OCI-LY7 (cell line): Measurements from ENCODE around the gene ADAMTS17. TPM values are rescaled to one million over a fixed set of nuclear protein-coding genes. Genes with fewer than 3 reads are reported as not detected.

Experiments
- BruUV-seq: library from RNA; stranded (reverse); fragments of 400-500 nt; replicated peaks from 2 replicates; lab custom pipeline; 2021; lab: Mats Ljungman, UMichigan
- CTCF ChIA-PET: fragments of 300-600 bp; sonication (Branson Sonifier 250); formaldehyde crosslinking; loops from one replicate; lab custom pipeline; 2022; ENCODE audit warnings: antibody characterized with exemption; ENCODE audit not compliant: unreplicated experiment; lab: Charles Lee
- POLR2A ChIA-PET: fragments of 300-600 bp; sonication (Branson Sonifier 250); formaldehyde crosslinking; loops from one replicate; lab custom pipeline; 2022; ENCODE audit warnings: antibody characterized with exemption; lab: Charles Lee
- DNase-seq: peaks from one replicate; pipeline ENCODE4 v3.0.0-alpha.2; 2015; ENCODE audit warnings: low spot score
- H2AFZ ChIP-seq: fragments of 200-600 bp; sonication (generic), shearing (Covaris generic); 2 replicates; pipeline ENCODE4 v1.6.1; 2014; ENCODE audit warnings: mild to moderate bottlenecking, antibody characterized with exemption, low read length, moderate library complexity
- H3K27ac ChIP-seq: fragments of 200-600 bp; sonication (generic); 2 replicates; pipeline ENCODE4 v1.5.1; 2014; ENCODE audit warnings: mixed run types, low read depth, mild to moderate bottlenecking, moderate library complexity, low read length, inconsistent platforms; ENCODE audit not compliant: poor library complexity, severe bottlenecking
- H3K36me3 ChIP-seq: fragments of 200-600 bp; sonication (generic); 2 replicates; pipeline ENCODE4 v1.6.1; 2014; ENCODE audit warnings: mild to moderate bottlenecking, antibody characterized with exemption, low read length, moderate library complexity, mixed read lengths; ENCODE audit not compliant: insufficient read depth
- H3K4me1 ChIP-seq: fragments of 200-600 bp; sonication (generic); 2 replicates; pipeline ENCODE4 v1.5.1; 2014; ENCODE audit warnings: mild to moderate bottlenecking, low read length; ENCODE audit not compliant: insufficient read depth, poor library complexity, severe bottlenecking
- H3K4me2 ChIP-seq: fragments of 200-600 bp; sonication (generic); 2 replicates; pipeline ENCODE4 v1.6.1; 2014; ENCODE audit warnings: mild to moderate bottlenecking, low read length
- H3K4me3 ChIP-seq: fragments of 200-600 bp; sonication (generic); 2 replicates; pipeline ENCODE4 v1.5.1; 2014; ENCODE audit warnings: mild to moderate bottlenecking, low read depth, low read length; ENCODE audit not compliant: poor library complexity, severe bottlenecking
- H3K79me2 ChIP-seq: fragments of 200-600 bp; sonication (generic); 2 replicates; pipeline ENCODE4 v1.6.1; 2016; ENCODE audit warnings: low read depth, mild to moderate bottlenecking, low read length, moderate library complexity, mixed read lengths; ENCODE audit not compliant: insufficient read depth
- H3K9me2 ChIP-seq: fragments of 200-600 bp; sonication (generic); 2 replicates; pipeline ENCODE4 v1.6.1; 2016; ENCODE audit warnings: mild to moderate bottlenecking, low read length, mixed read lengths; ENCODE audit not compliant: insufficient read depth
- H3K9me3 ChIP-seq: fragments of 200-600 bp; sonication (generic); 2 replicates; pipeline ENCODE4 v1.6.1; 2014; ENCODE audit warnings: mild to moderate bottlenecking, mixed run types, low read length, mixed read lengths
- H4K20me1 ChIP-seq: fragments of 200-600 bp; sonication (generic); 2 replicates; pipeline ENCODE4 v1.6.1; 2014; ENCODE audit warnings: mild to moderate bottlenecking, antibody characterized with exemption, low read length, moderate library complexity, mixed read lengths; ENCODE audit not compliant: insufficient read depth
- CTCF ChIP-seq: fragments of 200-600 bp; sonication (generic); conservative IDR thresholded peaks from 2 replicates; pipeline ENCODE4 v1.5.1; 2014; ENCODE audit warnings: mild to moderate bottlenecking, antibody characterized with exemption, low read length, moderate library complexity, mixed read lengths
- EZH2phosphoT487 ChIP-seq: fragments of 200-600 bp; sonication (generic); IDR thresholded peaks from 2 replicates; pipeline ENCODE4 v1.6.1; 2018; ENCODE audit warnings: low read depth, borderline replicate concordance, mild to moderate bottlenecking, mixed run types, antibody characterized with exemption, low read length, moderate library complexity, mixed read lengths
- intact Hi-C: fragments of 100-400 bp; cut with micrococcal nuclease; formaldehyde crosslinking; loops from one replicate; pipeline ENCODE4 v1.10.0; 2022; ENCODE audit not compliant: unreplicated experiment
- total RNA-seq, 2 experiments: library from RNA; depleted of rRNA in 1 of 2; stranded (reverse); fragments of >200 nt in 1 of 2; shearing (Covaris generic) in 1 of 2; gene quantifications; 2 replicates each; pipeline ENCODE4 v1.2.3, GENCODE V29; 2014 to 2022

Gene ADAMTS17
- total RNA-seq, 2 experiments from 2014 or later = not detected

GRCh38 chr15:100111125-100112060, 230.4 kb downstream of the ADAMTS17 start:
- Histone ChIP-seq H3K79me2 (no peaks in the 10 kb centered on the region), H3K4me2 (peak overlapping the region; percentile 31; the same call in 1 of the 2 replicates), H3K4me3 (no peak overlapping the region), H3K36me3 (no peaks in the 10 kb centered on the region), H3K9me2 (no peaks in the 10 kb centered on the region), H2AFZ (peak overlapping the region; percentile 33), H3K27ac (no peak overlapping the region), H4K20me1 (no peaks in the 10 kb centered on the region), H3K9me3 (no peaks in the 10 kb centered on the region), H3K4me1 (peaks cover 11% of the 10 kb centered on the region)
- BruUV-seq = no TSS peak
- TF ChIP-seq CTCF = no peak
- DNase-seq = peak; percentile 56
- ChIA-PET POLR2A (no interaction called here), CTCF (no interaction called here)
- intact Hi-C loops = no loop called here

- Histone ChIP-seq H3K4me1 (peaks cover 11% of the 10 kb centered on the region), H3K4me3 (no peak overlapping the region), H3K36me3 (no peaks in the 10 kb centered on the region), H3K9me2 (no peaks in the 10 kb centered on the region), H3K27ac (no peak overlapping the region), H3K4me2 (no peak overlapping the region), H3K79me2 (no peaks in the 10 kb centered on the region), H2AFZ (no peak overlapping the region), H3K9me3 (no peaks in the 10 kb centered on the region), H4K20me1 (no peaks in the 10 kb centered on the region)
- TF ChIP-seq CTCF (no peak), EZH2phosphoT487 (no peak)
- DNase-seq = no peak
- intact Hi-C loops = no loop called here
- ChIA-PET POLR2A (interaction anchor here (0.5 kb wide), 1 partner anchor 94 kb away, joined by 3 read pairs; no protein-coding TSS in a partner anchor), CTCF (no interaction called here)
- no TSS peak for BruUV-seq
Observed at GRCh38 chr15:100109486-100110035, 232.2 kb downstream of the ADAMTS17 start.

GRCh38 chr15:100108846-100109245, 232.9 kb downstream of the ADAMTS17 start:
- no peaks in the 10 kb centered on the region for H4K20me1 ChIP-seq
- no peak overlapping the region for H2AFZ ChIP-seq
- ChIA-PET POLR2A (no interaction called here), CTCF (no interaction called here)
- H3K79me2 ChIP-seq = no peaks in the 10 kb centered on the region
- no peaks in the 10 kb centered on the region for H3K9me3 ChIP-seq
- no peak for DNase-seq
- intact Hi-C loops = no loop called here
- H3K4me3 ChIP-seq = no peak overlapping the region
- H3K4me2 ChIP-seq = no peak overlapping the region
- no peaks in the 10 kb centered on the region for H3K36me3 ChIP-seq
- H3K9me2 ChIP-seq = no peaks in the 10 kb centered on the region
- H3K27ac ChIP-seq = no peak overlapping the region
- BruUV-seq = no TSS peak
- peaks cover 11% of the 10 kb centered on the region for H3K4me1 ChIP-seq
- TF ChIP-seq CTCF (no peak), EZH2phosphoT487 (no peak)
